HG03439 (cell line): ENCODE measurements around the gene VAV3.

ENCODE experiments used
- ATAC-seq: cut with Tn5 transposase; IDR thresholded peaks from one replicate; pipeline ENCODE4 v1.9.1; 2021; ENCODE audit warnings: mild to moderate bottlenecking, moderate library complexity; ENCODE audit not compliant: unreplicated experiment

Gene VAV3

GRCh38 chr1:107523061-107523460 is 441.9 kb downstream of the VAV3 start:
- ATAC-seq: no peak
